ENCODE measurements around the gene GATD1. TPM values are rescaled to one million over a fixed set of nuclear protein-coding genes. Genes with fewer than 3 reads are reported as not detected.

Gene GATD1
- polyA plus RNA-seq, 1 donor from 2014 or later = 146 TPM

GRCh38 chr11:813456-814096 lies 36.3 kb upstream of the GATD1 start:
- TF ChIP-seq MXI1 (conservative IDR thresholded peaks at IDR 0.05; ENCODE audit: poor library complexity, severe bottlenecking) (no peak), TAF1 (IDR thresholded peaks at IDR 0.05; ENCODE audit: low read depth) (no peak), EP300 (conservative IDR thresholded peaks at IDR 0.05; ENCODE audit: poor library complexity, severe bottlenecking) (no peak), EZH2 (IDR thresholded peaks at IDR 0.05; ENCODE audit: borderline replicate concordance, insufficient read depth, low read length, poor library complexity, severe bottlenecking) (no peak), RAD21 (conservative IDR thresholded peaks at IDR 0.05) (no peak), SMC3 (conservative IDR thresholded peaks at IDR 0.05; ENCODE audit: poor library complexity) (no peak), POLR2AphosphoS5 (IDR thresholded peaks at IDR 0.05) (no peak), CTCF (IDR thresholded peaks at IDR 0.05; ENCODE audit: poor library complexity, severe bottlenecking) (no peak), REST (IDR thresholded peaks at IDR 0.05; ENCODE audit: borderline replicate concordance) (no peak)
- H3K36me3 ChIP-seq (ENCODE audit: insufficient read depth, low read length) = no peaks in the 10 kb centered on the region
- no peaks in the 10 kb centered on the region for H3F3A ChIP-seq (ENCODE audit: insufficient read depth, low read length, poor library complexity, severe bottlenecking)
- H3K9me2 ChIP-seq (ENCODE audit: insufficient read depth, low read length) = no peaks in the 10 kb centered on the region
- H3K9me3 ChIP-seq (ENCODE audit: low read length) = no peaks in the 10 kb centered on the region
- no peaks in the 10 kb centered on the region for H4K20me1 ChIP-seq (ENCODE audit: insufficient read depth)
- H3K4me3 ChIP-seq (ENCODE audit: low read length) = no peak overlapping the region
- no peak overlapping the region for H3K9ac ChIP-seq (ENCODE audit: low read length)
- no peak overlapping the region for H2AFZ ChIP-seq (ENCODE audit: low read depth, low read length)
- H3K4me2 ChIP-seq (ENCODE audit: low read length) = no peak overlapping the region
- H3K27ac ChIP-seq (ENCODE audit: low read length) = no peak overlapping the region
- H3K27me3 ChIP-seq (ENCODE audit: insufficient read depth, low read depth, low read length) = no peaks in the 10 kb centered on the region
- H3K79me2 ChIP-seq (replicated peaks; ENCODE audit: insufficient read depth, low read length) = peaks cover 17% of the 10 kb centered on the region

- H3K79me2 ChIP-seq (replicated peaks; ENCODE audit: insufficient read depth, low read length) = peaks cover 20% of the 10 kb centered on the region
- H3K27ac ChIP-seq (ENCODE audit: low read length) = no peak overlapping the region
- H3F3A ChIP-seq (ENCODE audit: insufficient read depth, low read length, poor library complexity, severe bottlenecking) = no peaks in the 10 kb centered on the region
- no peak for TF ChIP-seq REST (IDR thresholded peaks at IDR 0.05; ENCODE audit: borderline replicate concordance)
- TF ChIP-seq EP300 (conservative IDR thresholded peaks at IDR 0.05; ENCODE audit: poor library complexity, severe bottlenecking) = no peak
- TF ChIP-seq RAD21 (conservative IDR thresholded peaks at IDR 0.05) = no peak
- TF ChIP-seq MXI1 (conservative IDR thresholded peaks at IDR 0.05; ENCODE audit: poor library complexity, severe bottlenecking) = no peak
- no peak for TF ChIP-seq TAF1 (IDR thresholded peaks at IDR 0.05; ENCODE audit: low read depth)
- TF ChIP-seq POLR2AphosphoS5 (IDR thresholded peaks at IDR 0.05) = no peak
- TF ChIP-seq EZH2 (IDR thresholded peaks at IDR 0.05; ENCODE audit: borderline replicate concordance, insufficient read depth, low read length, poor library complexity, severe bottlenecking) = no peak
- TF ChIP-seq SMC3 (conservative IDR thresholded peaks at IDR 0.05; ENCODE audit: poor library complexity) = no peak
- H4K20me1 ChIP-seq (ENCODE audit: insufficient read depth) = no peaks in the 10 kb centered on the region
- H3K9me2 ChIP-seq (ENCODE audit: insufficient read depth, low read length) = no peaks in the 10 kb centered on the region
- H3K4me3 ChIP-seq (ENCODE audit: low read length) = no peak overlapping the region
- H3K27me3 ChIP-seq (ENCODE audit: insufficient read depth, low read depth, low read length) = no peaks in the 10 kb centered on the region
- no peak overlapping the region for H2AFZ ChIP-seq (ENCODE audit: low read depth, low read length)
- no peak overlapping the region for H3K9ac ChIP-seq (ENCODE audit: low read length)
- H3K9me3 ChIP-seq (ENCODE audit: low read length) = no peaks in the 10 kb centered on the region
- no peak overlapping the region for H3K4me2 ChIP-seq (ENCODE audit: low read length)
- no peaks in the 10 kb centered on the region for H3K36me3 ChIP-seq (ENCODE audit: insufficient read depth, low read length)
Measured at GRCh38 chr11:813072-813455, 35.8 kb upstream of the GATD1 start.

All from neural cell (in vitro differentiated cells).